A549 (cell line): ENCODE results near the gene CFAP77. TPM values are rescaled to one million over a fixed set of nuclear protein-coding genes. Genes with fewer than 3 reads are reported as not detected.

Source experiments
- ATAC-seq, 2 experiments: fragments of 200-7000 bp in 1 of 2; fragments of >200 bp in 1 of 2; cut with Nextera tagmentation in 1 of 2; cut with Tn5 transposase in 1 of 2; 3 replicates each; pipeline versions ENCODE4 v1.8.0 to v1.9.1; 2018 to 2020; ENCODE audit warnings: mild to moderate bottlenecking in 1 of 2, moderate library complexity in 1 of 2
- CTCF ChIA-PET: fragments of 300-600 bp; sonication (Branson Sonifier 250); formaldehyde crosslinking; extraction: SDS; loops from one replicate; lab custom pipeline; 2021; ENCODE audit warnings: antibody characterized with exemption, inconsistent platforms; lab: Yijun Ruan, JAX
- POLR2A ChIA-PET: fragments of 350-600 bp; formaldehyde crosslinking; extraction: SDS; loops from one replicate; lab custom pipeline; 2021; ENCODE audit warnings: antibody characterized with exemption, inconsistent platforms; lab: Yijun Ruan, JAX
- DNase-seq, 2 experiments: peaks; one replicate each; pipeline versions ENCODE4 v3.0.0 to v3.0.0-alpha.2; 2011 to 2016; ENCODE audit warnings: low read depth in 1 of 2, low spot score in 1 of 2
- FAIRE-seq: peaks from 2 replicates; lab custom pipeline; 2011; peaks lifted over from hg19 to GRCh38; lab: Jason Lieb, UNC
- H3K27ac ChIP-seq, 2 experiments: fragments of >200 bp; sonication (Bioruptor Twin); formaldehyde crosslinking; 3 replicates each; pipeline ENCODE4 v1.5.1; 2016 to 2017
- H3K4me1 ChIP-seq: fragments of >200 bp; sonication (Bioruptor Twin); formaldehyde crosslinking; 3 replicates; pipeline ENCODE4 v1.6.1; 2016
- H3K4me2 ChIP-seq: fragments of >200 bp; sonication (Bioruptor Twin); formaldehyde crosslinking; 3 replicates; pipeline ENCODE4 v1.6.1; 2016
- H3K4me3 ChIP-seq: fragments of >200 bp; sonication (Bioruptor Twin); formaldehyde crosslinking; 3 replicates; pipeline ENCODE4 v1.5.1; 2016
- H3K9me3 ChIP-seq: fragments of >200 bp; sonication (Bioruptor Twin); formaldehyde crosslinking; 3 replicates; pipeline ENCODE4 v1.6.1; 2016
- BHLHE40 ChIP-seq: IDR thresholded peaks from 2 replicates; pipeline ENCODE4 v1.6.1; 2012; ENCODE audit warnings: low read depth, low read length, inconsistent platforms
- CHD2 ChIP-seq: fragments of 150-350 bp; IDR thresholded peaks from 2 replicates; pipeline ENCODE4 v1.6.1; 2014; ENCODE audit warnings: low read length; ENCODE audit not compliant: partially characterized antibody
- EHMT2 ChIP-seq: fragments of 200-600 bp; sonication (generic); IDR thresholded peaks from 2 replicates; pipeline ENCODE4 v1.6.1; 2016; ENCODE audit warnings: antibody characterized with exemption, low read depth, mild to moderate bottlenecking, moderate library complexity
- FOSB ChIP-seq: fragments of 250-450 bp; sonication (Bioruptor Pico); IDR thresholded peaks from 2 replicates; pipeline ENCODE4 v1.5.0; 2020; ENCODE audit warnings: mild to moderate bottlenecking, moderate library complexity
- GATA3 ChIP-seq: IDR thresholded peaks from 2 replicates; pipeline ENCODE4 v1.6.1; 2012; ENCODE audit warnings: borderline replicate concordance
- HDAC2 ChIP-seq: fragments of 200-600 bp; sonication (generic); IDR thresholded peaks from 2 replicates; pipeline ENCODE4 v1.6.1; 2016
- HEYL ChIP-seq: fragments of 250-450 bp; sonication (Bioruptor Pico); IDR thresholded peaks from 2 replicates; pipeline ENCODE4 v1.8.0; 2021; ENCODE audit warnings: mild to moderate bottlenecking, moderate library complexity
- HOXA7 ChIP-seq: fragments of 250-450 bp; sonication (Bioruptor Pico); IDR thresholded peaks from 2 replicates; pipeline ENCODE4 v1.5.0; 2020; ENCODE audit warnings: mild to moderate bottlenecking, moderate library complexity
- HOXB5 ChIP-seq: fragments of 250-450 bp; sonication (Bioruptor Pico); IDR thresholded peaks from 2 replicates; pipeline ENCODE4 v1.5.0; 2020; ENCODE audit warnings: mild to moderate bottlenecking, moderate library complexity
- JUN ChIP-seq, 2 experiments: fragments of >200 bp; sonication (Bioruptor Twin); formaldehyde crosslinking; IDR thresholded peaks; 2 replicates in 1 of 2; 3 replicates in 1 of 2; pipeline ENCODE4 v1.6.1; 2016 to 2017
- KDM1A ChIP-seq: fragments of 200-600 bp; sonication (generic); IDR thresholded peaks from 2 replicates; pipeline ENCODE4 v1.6.1; 2016; ENCODE audit warnings: low read depth, mild to moderate bottlenecking
- KDM5A ChIP-seq: fragments of 200-600 bp; sonication (generic); IDR thresholded peaks from 2 replicates; pipeline ENCODE4 v1.6.1; 2016; ENCODE audit warnings: antibody characterized with exemption, mild to moderate bottlenecking
- MAFK ChIP-seq: fragments of 450-650 bp; IDR thresholded peaks from 2 replicates; pipeline ENCODE4 v1.6.1; 2014; ENCODE audit not compliant: partially characterized antibody
- MAZ ChIP-seq: fragments of 150-350 bp; IDR thresholded peaks from 2 replicates; pipeline ENCODE4 v1.6.1; 2014; ENCODE audit warnings: antibody characterized with exemption, low read depth, low read length, borderline replicate concordance
- NPAS2 ChIP-seq: fragments of 250-450 bp; sonication (Bioruptor Pico); IDR thresholded peaks from 2 replicates; pipeline ENCODE4 v1.8.0; 2022; ENCODE audit warnings: mild to moderate bottlenecking, moderate library complexity, borderline replicate concordance
- POLR2AphosphoS2 ChIP-seq: conservative IDR thresholded peaks from 2 replicates; pipeline ENCODE4 v1.6.1; 2012; ENCODE audit warnings: low read length, improper control_type of control experiment, inconsistent platforms
- TFCP2L1 ChIP-seq: fragments of 250-450 bp; sonication (Bioruptor Pico); IDR thresholded peaks from 2 replicates; pipeline ENCODE4 v1.5.0; 2021; ENCODE audit warnings: mild to moderate bottlenecking
- ZFP36 ChIP-seq: fragments of 450-650 bp; IDR thresholded peaks from 2 replicates; pipeline ENCODE4 v1.6.1; 2014; ENCODE audit warnings: borderline replicate concordance; ENCODE audit not compliant: partially characterized antibody
- WGBS: methylation state at CpG from one replicate; pipeline ENCODE4 v1.1.6; 2017; ENCODE audit errors: missing lambda C conversion rate; 5-methylcytosine and 5-hydroxymethylcytosine counted together
- polyA plus RNA-seq, 4 experiments: library from polyadenylated mRNA; depleted of rRNA in 3 of 4; stranded (reverse); fragments of >200 nt; fragmentation: RNase III in 1 of 4; extraction: RNeasy Plus Mini Kit Qiagen cat#74134 plus additional on column Dnase treatment in 1 of 4; gene quantifications; 2 replicates in 3 of 4; 3 replicates in 1 of 4; pipeline ENCODE4 v1.2.3, GENCODE V29; 2011 to 2017
- TF ChIP-seq, protein P1 (sequence below): fragments of 200-600 bp; sonication (generic); IDR thresholded peaks from 2 replicates; pipeline ENCODE4 v1.6.1; 2016; ENCODE audit warnings: antibody characterized with exemption, mild to moderate bottlenecking, moderate library complexity
- TF ChIP-seq, protein P2 (sequence below): fragments of >200 bp; sonication (Bioruptor Twin); formaldehyde crosslinking; IDR thresholded peaks from 3 replicates; pipeline ENCODE4 v1.5.1; 2016
- TF ChIP-seq, protein P3 (sequence below): fragments of 150-350 bp; IDR thresholded peaks from 2 replicates; pipeline ENCODE4 v1.6.1; 2014; ENCODE audit warnings: low read depth, mild to moderate bottlenecking, low read length

The CFAP77 gene
- polyA plus RNA-seq, 2 of the 4 experiments (the other 2 are of a cell fraction), result 0.05 TPM; not detected in 1

DNA sequence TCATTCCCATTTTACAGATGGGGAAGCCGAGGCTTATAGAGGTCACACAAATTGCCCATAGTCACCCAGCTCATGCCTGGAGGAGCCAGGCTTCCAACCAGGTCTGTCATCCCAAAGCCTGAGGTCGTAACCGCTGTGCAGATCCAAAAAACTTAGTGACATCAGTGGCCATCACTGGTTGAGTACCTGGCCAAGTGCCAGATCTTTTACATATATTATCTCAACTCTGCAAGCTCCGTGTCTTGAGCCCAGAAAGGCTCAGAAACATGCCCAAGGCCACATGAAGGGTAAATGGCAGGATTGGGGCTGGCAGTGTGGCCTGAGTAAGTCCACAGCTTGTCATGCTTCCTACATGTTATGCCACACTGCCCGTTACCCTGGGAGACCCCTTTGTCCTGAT lies 13.5 kb downstream of the CFAP77 start:
- Histone ChIP-seq H3K9me3 (no peaks in the 10 kb centered on the region), H3K4me2 (no peak overlapping the region), H3K4me1 (no peaks in the 10 kb centered on the region), H3K27ac (no peak overlapping the region), H3K4me3 (no peak overlapping the region)
- CTCF ChIA-PET, result interaction anchor here (0.8 to 1.9 kb wide), 3 partner anchors 9 to 151 kb away, joined by 3 to 6 read pairs (median 6); no protein-coding TSS in a partner anchor
- DNase-seq (no peak), FAIRE-seq (no peak), ATAC-seq (no peak)
- POLR2A ChIA-PET, result no interaction called here
- 49% methylated on average over 5 of the region's 5 CpGs for WGBS
- TF ChIP-seq HEYL, result no peak
- no peak for TF ChIP-seq MAZ
- no peak for TF ChIP-seq HDAC2
- no peak for TF ChIP-seq FOSB (CRISPR knock-in tag)
- TF ChIP-seq, protein P1, sequence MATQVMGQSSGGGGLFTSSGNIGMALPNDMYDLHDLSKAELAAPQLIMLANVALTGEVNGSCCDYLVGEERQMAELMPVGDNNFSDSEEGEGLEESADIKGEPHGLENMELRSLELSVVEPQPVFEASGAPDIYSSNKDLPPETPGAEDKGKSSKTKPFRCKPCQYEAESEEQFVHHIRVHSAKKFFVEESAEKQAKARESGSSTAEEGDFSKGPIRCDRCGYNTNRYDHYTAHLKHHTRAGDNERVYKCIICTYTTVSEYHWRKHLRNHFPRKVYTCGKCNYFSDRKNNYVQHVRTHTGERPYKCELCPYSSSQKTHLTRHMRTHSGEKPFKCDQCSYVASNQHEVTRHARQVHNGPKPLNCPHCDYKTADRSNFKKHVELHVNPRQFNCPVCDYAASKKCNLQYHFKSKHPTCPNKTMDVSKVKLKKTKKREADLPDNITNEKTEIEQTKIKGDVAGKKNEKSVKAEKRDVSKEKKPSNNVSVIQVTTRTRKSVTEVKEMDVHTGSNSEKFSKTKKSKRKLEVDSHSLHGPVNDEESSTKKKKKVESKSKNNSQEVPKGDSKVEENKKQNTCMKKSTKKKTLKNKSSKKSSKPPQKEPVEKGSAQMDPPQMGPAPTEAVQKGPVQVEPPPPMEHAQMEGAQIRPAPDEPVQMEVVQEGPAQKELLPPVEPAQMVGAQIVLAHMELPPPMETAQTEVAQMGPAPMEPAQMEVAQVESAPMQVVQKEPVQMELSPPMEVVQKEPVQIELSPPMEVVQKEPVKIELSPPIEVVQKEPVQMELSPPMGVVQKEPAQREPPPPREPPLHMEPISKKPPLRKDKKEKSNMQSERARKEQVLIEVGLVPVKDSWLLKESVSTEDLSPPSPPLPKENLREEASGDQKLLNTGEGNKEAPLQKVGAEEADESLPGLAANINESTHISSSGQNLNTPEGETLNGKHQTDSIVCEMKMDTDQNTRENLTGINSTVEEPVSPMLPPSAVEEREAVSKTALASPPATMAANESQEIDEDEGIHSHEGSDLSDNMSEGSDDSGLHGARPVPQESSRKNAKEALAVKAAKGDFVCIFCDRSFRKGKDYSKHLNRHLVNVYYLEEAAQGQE, result no peak
- TF ChIP-seq HOXB5 (CRISPR knock-in tag), result no peak
- no peak for TF ChIP-seq EHMT2
- TF ChIP-seq ZFP36, result no peak
- TF ChIP-seq BHLHE40, result no peak
- no peak for TF ChIP-seq KDM5A
- TF ChIP-seq POLR2AphosphoS2, result no peak
- no peak for TF ChIP-seq CHD2
- TF ChIP-seq MAFK, result no peak

DNA sequence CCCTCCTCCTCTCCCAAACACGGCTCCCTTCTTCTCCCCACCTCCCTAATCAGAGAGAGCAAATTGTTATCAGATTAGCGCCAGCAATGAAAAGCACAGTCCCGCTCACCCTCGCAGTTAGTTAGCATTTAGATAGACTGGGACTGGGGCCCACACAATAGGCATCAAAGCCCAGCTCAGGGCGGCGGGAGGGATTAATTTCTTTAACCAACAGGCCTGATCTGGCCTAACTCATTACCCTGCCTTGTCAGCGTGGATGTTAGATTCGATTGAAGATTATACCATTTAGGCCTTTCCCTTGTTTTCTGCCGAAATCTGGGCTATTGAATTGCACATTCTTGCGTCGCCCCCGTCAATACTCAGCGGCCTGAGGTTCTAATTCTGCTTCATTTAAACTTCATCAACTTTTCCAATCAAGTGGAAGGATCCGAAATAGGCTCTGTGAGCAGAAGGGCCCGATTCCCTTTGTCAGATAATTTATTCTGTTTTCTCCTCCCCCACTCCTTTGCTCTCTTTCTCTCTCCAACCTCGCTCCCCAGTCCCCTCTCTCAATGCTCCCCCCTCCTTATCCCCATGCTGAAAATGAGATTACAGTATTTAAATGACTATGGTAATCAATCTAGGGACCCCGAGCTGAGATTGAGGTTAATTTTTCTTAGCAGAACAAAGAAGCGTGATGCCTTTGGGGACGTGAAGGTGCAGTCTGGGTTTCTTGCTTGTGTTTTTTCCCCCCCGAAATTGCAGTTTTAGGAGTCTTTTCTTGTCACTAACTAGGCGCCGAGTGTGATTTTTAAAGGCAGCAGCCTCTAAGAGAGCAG lies 15.1 kb downstream of the CFAP77 start:
- Histone ChIP-seq H3K4me3 (no peak overlapping the region), H3K4me2 (no peak overlapping the region), H3K27ac (no peak overlapping the region), H3K4me1 (no peaks in the 10 kb centered on the region)
- FAIRE-seq (no peak), DNase-seq (no peak), ATAC-seq (no peak)
- WGBS, result 62% methylated on average over 22 of the region's 22 CpGs
- ChIA-PET CTCF (interaction anchor here (0.6 kb wide), 2 partner anchors 29 to 671 kb away, joined by 3 to 4 read pairs; no protein-coding TSS in a partner anchor), POLR2A (no interaction called here)
- no peak for TF ChIP-seq GATA3
- TF ChIP-seq TFCP2L1, result no peak
- TF ChIP-seq HOXA7, result no peak
- TF ChIP-seq, protein P2, sequence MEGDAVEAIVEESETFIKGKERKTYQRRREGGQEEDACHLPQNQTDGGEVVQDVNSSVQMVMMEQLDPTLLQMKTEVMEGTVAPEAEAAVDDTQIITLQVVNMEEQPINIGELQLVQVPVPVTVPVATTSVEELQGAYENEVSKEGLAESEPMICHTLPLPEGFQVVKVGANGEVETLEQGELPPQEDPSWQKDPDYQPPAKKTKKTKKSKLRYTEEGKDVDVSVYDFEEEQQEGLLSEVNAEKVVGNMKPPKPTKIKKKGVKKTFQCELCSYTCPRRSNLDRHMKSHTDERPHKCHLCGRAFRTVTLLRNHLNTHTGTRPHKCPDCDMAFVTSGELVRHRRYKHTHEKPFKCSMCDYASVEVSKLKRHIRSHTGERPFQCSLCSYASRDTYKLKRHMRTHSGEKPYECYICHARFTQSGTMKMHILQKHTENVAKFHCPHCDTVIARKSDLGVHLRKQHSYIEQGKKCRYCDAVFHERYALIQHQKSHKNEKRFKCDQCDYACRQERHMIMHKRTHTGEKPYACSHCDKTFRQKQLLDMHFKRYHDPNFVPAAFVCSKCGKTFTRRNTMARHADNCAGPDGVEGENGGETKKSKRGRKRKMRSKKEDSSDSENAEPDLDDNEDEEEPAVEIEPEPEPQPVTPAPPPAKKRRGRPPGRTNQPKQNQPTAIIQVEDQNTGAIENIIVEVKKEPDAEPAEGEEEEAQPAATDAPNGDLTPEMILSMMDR, result no peak
- no peak for TF ChIP-seq ZFP36
- TF ChIP-seq NPAS2, result no peak
- TF ChIP-seq, protein P3, sequence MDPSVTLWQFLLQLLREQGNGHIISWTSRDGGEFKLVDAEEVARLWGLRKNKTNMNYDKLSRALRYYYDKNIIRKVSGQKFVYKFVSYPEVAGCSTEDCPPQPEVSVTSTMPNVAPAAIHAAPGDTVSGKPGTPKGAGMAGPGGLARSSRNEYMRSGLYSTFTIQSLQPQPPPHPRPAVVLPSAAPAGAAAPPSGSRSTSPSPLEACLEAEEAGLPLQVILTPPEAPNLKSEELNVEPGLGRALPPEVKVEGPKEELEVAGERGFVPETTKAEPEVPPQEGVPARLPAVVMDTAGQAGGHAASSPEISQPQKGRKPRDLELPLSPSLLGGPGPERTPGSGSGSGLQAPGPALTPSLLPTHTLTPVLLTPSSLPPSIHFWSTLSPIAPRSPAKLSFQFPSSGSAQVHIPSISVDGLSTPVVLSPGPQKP, result no peak
- no peak for TF ChIP-seq KDM1A
- no peak for TF ChIP-seq FOSB (CRISPR knock-in tag)
- no peak for TF ChIP-seq JUN (IDR thresholded peaks at IDR 0.05)
- TF ChIP-seq, all 56 proteins: peak for 0
- no peaks in the 10 kb centered on the region for H3K9me3 ChIP-seq
